HEK293T (cell line): Measurements from ENCODE around the gene BOD1.

Experiments used
- CTCF ChIA-PET: fragments of 350-600 bp; formaldehyde crosslinking; extraction: SDS; loops from one replicate; lab custom pipeline; 2021; ENCODE audit warnings: antibody characterized with exemption, inconsistent platforms; lab: Yijun Ruan, JAX
- POLR2A ChIA-PET: fragments of 350-600 bp; formaldehyde crosslinking; extraction: SDS; loops from one replicate; lab custom pipeline; 2020; ENCODE audit warnings: antibody characterized with exemption, inconsistent platforms; lab: Yijun Ruan, JAX
- DNase-seq: peaks from one replicate; pipeline ENCODE4 v3.0.0; 2012; ENCODE audit warnings: mixed read lengths; ENCODE audit errors: extremely low spot score
- ARNT ChIP-seq: fragments of 450-650 bp; IDR thresholded peaks from 2 replicates; pipeline ENCODE4 v1.6.1; 2017; ENCODE audit warnings: mild to moderate bottlenecking
- BHLHE40 ChIP-seq: fragments of 450-650 bp; IDR thresholded peaks from 2 replicates; pipeline ENCODE4 v1.6.1; 2016; ENCODE audit warnings: mild to moderate bottlenecking, moderate library complexity, borderline replicate concordance
- CTBP1 ChIP-seq: fragments of 450-650 bp; IDR thresholded peaks from 2 replicates; pipeline ENCODE4 v1.6.1; 2016; ENCODE audit warnings: borderline replicate concordance
- ELF4 ChIP-seq: fragments of 450-650 bp; IDR thresholded peaks from 2 replicates; pipeline ENCODE4 v1.6.1; 2017; ENCODE audit warnings: antibody characterized with exemption
- FOXA1 ChIP-seq: fragments of 450-650 bp; IDR thresholded peaks from 2 replicates; pipeline ENCODE4 v1.6.1; 2016; ENCODE audit warnings: mild to moderate bottlenecking
- FOXK2 ChIP-seq: fragments of 450-650 bp; IDR thresholded peaks from 2 replicates; pipeline ENCODE4 v1.6.1; 2016; ENCODE audit warnings: mild to moderate bottlenecking
- FOXM1 ChIP-seq: fragments of 450-650 bp; IDR thresholded peaks from 2 replicates; pipeline ENCODE4 v1.6.1; 2017; ENCODE audit warnings: mild to moderate bottlenecking, borderline replicate concordance
- HDGF ChIP-seq: fragments of 450-650 bp; IDR thresholded peaks from 2 replicates; pipeline ENCODE4 v1.6.1; 2017; ENCODE audit warnings: antibody characterized with exemption, borderline replicate concordance
- L3MBTL2 ChIP-seq: fragments of 450-650 bp; conservative IDR thresholded peaks from 2 replicates; pipeline ENCODE4 v1.6.1; 2016; ENCODE audit warnings: mild to moderate bottlenecking
- LEF1 ChIP-seq: fragments of 450-650 bp; IDR thresholded peaks from 2 replicates; pipeline ENCODE4 v1.6.1; 2017; ENCODE audit warnings: mild to moderate bottlenecking, borderline replicate concordance
- NFRKB ChIP-seq: fragments of 450-650 bp; IDR thresholded peaks from 2 replicates; pipeline ENCODE4 v1.6.1; 2016; ENCODE audit warnings: mild to moderate bottlenecking, moderate library complexity
- PKNOX1 ChIP-seq: fragments of 450-650 bp; IDR thresholded peaks from 2 replicates; pipeline ENCODE4 v1.6.1; 2016
- SP1 ChIP-seq: fragments of 450-650 bp; IDR thresholded peaks from 2 replicates; pipeline ENCODE4 v1.6.1; 2017
- SUZ12 ChIP-seq: fragments of 450-650 bp; IDR thresholded peaks from 2 replicates; pipeline ENCODE4 v1.6.1; 2016; ENCODE audit warnings: mild to moderate bottlenecking
- TARDBP ChIP-seq: fragments of 450-650 bp; IDR thresholded peaks from 2 replicates; pipeline ENCODE4 v1.6.1; 2016
- ZNF384 ChIP-seq: fragments of 450-650 bp; IDR thresholded peaks from 2 replicates; pipeline ENCODE4 v1.6.1; 2016

Gene BOD1

GRCh38 chr5:173648308-173648866, 31.9 kb upstream of the BOD1 start:
- TF ChIP-seq FOXK2 (no peak), NFRKB (no peak), SP1 (no peak), BHLHE40 (no peak), LEF1 (no peak), PKNOX1 (no peak), TARDBP (no peak), ELF4 (no peak), FOXA1 (no peak), FOXM1 (no peak), ARNT (no peak), L3MBTL2 (no peak)
- no peak for DNase-seq
- POLR2A ChIA-PET, result no interaction called here
- CTCF ChIA-PET, result no interaction called here

- ChIA-PET POLR2A (interaction anchor here (0.8 kb wide), 1 partner anchor 271 kb away, joined by 3 read pairs; no protein-coding TSS in a partner anchor), CTCF (no interaction called here)
- TF ChIP-seq LEF1 (no peak), BHLHE40 (no peak), ARNT (no peak), NFRKB (no peak)
- no peak for DNase-seq
Observed at GRCh38 chr5:173646692-173647091, 30.2 kb upstream of the BOD1 start.

- CTCF ChIA-PET, result no interaction called here
- POLR2A ChIA-PET, result interaction anchor here (0.8 kb wide), 1 partner anchor 272 kb away, joined by 3 read pairs; no protein-coding TSS in a partner anchor
- TF ChIP-seq ELF4 (no peak), TARDBP (no peak), ZNF384 (no peak), LEF1 (no peak), ARNT (no peak), SUZ12 (no peak), PKNOX1 (no peak), HDGF (no peak), L3MBTL2 (no peak), NFRKB (no peak), FOXM1 (no peak), SP1 (no peak), BHLHE40 (no peak), FOXA1 (no peak), FOXK2 (no peak), CTBP1 (no peak)
- no peak for DNase-seq
Observed at GRCh38 chr5:173645890-173646574, 29.6 kb upstream of the BOD1 start.

GRCh38 chr5:173645437-173645807, 29.0 kb upstream of the BOD1 start:
- TF ChIP-seq FOXK2, result no peak
- TF ChIP-seq SUZ12, result no peak
- TF ChIP-seq ELF4, result no peak
- TF ChIP-seq LEF1, result no peak
- no peak for TF ChIP-seq HDGF
- TF ChIP-seq BHLHE40, result no peak
- TF ChIP-seq CTBP1, result no peak
- no peak for TF ChIP-seq ARNT
- TF ChIP-seq FOXA1, result no peak
- TF ChIP-seq PKNOX1, result no peak
- ChIA-PET CTCF (interaction anchor here (1.0 kb wide), 1 partner anchor 16 kb away, joined by 3 read pairs; no protein-coding TSS in a partner anchor), POLR2A (no interaction called here)
- DNase-seq, result no peak

GRCh38 chr5:173644673-173645436, 28.4 kb upstream of the BOD1 start:
- DNase-seq, result no peak
- no peak for TF ChIP-seq BHLHE40
- no peak for TF ChIP-seq FOXM1
- no peak for TF ChIP-seq LEF1
- no peak for TF ChIP-seq TARDBP
- no peak for TF ChIP-seq FOXK2
- no peak for TF ChIP-seq ZNF384
- TF ChIP-seq FOXA1, result no peak
- no peak for TF ChIP-seq NFRKB
- CTCF ChIA-PET, result interaction anchor here (1.0 kb wide), 1 partner anchor 15 kb away, joined by 3 read pairs; no protein-coding TSS in a partner anchor
- POLR2A ChIA-PET, result no interaction called here

- POLR2A ChIA-PET, result no interaction called here
- DNase-seq, result no peak
- CTCF ChIA-PET, result no interaction called here
- no peak for TF ChIP-seq LEF1
- TF ChIP-seq ARNT, result no peak
- no peak for TF ChIP-seq FOXM1
- TF ChIP-seq FOXA1, result no peak
- TF ChIP-seq TARDBP, result no peak
- no peak for TF ChIP-seq BHLHE40
- no peak for TF ChIP-seq ELF4
- TF ChIP-seq ZNF384, result no peak
- TF ChIP-seq CTBP1, result no peak
- TF ChIP-seq SUZ12, result no peak
- no peak for TF ChIP-seq NFRKB
Observed at GRCh38 chr5:173643964-173644363, 27.5 kb upstream of the BOD1 start.
